ENCODE results near the gene SPDL1. TPM values are rescaled to one million over a fixed set of nuclear protein-coding genes. Genes with fewer than 3 reads are reported as not detected.

SPDL1 gene
- total RNA-seq, 1 donor from 2014 or later, result 10.8 TPM

DNA sequence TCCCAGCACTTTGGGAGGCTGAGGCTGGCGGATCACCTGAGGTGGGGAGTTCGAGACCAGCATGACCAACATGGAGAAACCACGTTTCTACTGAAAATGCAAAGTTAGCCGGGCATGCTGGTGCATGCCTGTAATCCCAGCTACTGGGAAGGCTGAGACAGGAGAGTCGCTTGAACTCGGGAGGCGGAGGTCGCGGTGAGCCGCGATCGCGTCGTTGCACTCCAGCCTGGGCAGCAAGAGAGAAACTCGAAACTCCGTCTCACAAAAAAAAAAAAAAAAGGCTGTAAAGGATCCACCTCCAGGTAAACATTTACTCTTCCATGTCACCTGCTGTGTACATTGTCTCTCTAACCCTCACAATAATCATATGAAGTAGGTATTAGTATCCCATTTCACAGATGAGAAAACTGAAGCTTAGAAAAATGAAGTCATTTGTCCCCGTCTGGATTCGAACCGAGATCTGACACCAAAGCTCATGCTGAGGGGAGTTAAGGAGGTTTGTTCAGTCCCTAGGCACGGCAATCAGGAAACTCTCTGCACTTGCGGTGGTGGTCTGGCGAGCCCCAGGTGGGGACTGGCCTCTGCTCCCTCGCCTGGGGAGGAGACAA is 53.0 kb downstream of the SPDL1 start:
- Histone ChIP-seq H3K36me3 (ENCODE audit: control insufficient read depth, insufficient read depth, low read length) (no peaks in the 10 kb centered on the region), H3K27me3 (ENCODE audit: control insufficient read depth, insufficient read depth, low read length) (peaks cover 5% of the 10 kb centered on the region), H3K4me3 (ENCODE audit: low read depth, low read length) (no peak overlapping the region)
- TF ChIP-seq, protein P1, sequence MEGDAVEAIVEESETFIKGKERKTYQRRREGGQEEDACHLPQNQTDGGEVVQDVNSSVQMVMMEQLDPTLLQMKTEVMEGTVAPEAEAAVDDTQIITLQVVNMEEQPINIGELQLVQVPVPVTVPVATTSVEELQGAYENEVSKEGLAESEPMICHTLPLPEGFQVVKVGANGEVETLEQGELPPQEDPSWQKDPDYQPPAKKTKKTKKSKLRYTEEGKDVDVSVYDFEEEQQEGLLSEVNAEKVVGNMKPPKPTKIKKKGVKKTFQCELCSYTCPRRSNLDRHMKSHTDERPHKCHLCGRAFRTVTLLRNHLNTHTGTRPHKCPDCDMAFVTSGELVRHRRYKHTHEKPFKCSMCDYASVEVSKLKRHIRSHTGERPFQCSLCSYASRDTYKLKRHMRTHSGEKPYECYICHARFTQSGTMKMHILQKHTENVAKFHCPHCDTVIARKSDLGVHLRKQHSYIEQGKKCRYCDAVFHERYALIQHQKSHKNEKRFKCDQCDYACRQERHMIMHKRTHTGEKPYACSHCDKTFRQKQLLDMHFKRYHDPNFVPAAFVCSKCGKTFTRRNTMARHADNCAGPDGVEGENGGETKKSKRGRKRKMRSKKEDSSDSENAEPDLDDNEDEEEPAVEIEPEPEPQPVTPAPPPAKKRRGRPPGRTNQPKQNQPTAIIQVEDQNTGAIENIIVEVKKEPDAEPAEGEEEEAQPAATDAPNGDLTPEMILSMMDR (IDR thresholded peaks at IDR 0.05; ENCODE audit: insufficient read depth, low read length, severe bottlenecking), result no peak
- DNase-seq (ENCODE audit: low read depth), result no peak
- FAIRE-seq, result no peak

DNA sequence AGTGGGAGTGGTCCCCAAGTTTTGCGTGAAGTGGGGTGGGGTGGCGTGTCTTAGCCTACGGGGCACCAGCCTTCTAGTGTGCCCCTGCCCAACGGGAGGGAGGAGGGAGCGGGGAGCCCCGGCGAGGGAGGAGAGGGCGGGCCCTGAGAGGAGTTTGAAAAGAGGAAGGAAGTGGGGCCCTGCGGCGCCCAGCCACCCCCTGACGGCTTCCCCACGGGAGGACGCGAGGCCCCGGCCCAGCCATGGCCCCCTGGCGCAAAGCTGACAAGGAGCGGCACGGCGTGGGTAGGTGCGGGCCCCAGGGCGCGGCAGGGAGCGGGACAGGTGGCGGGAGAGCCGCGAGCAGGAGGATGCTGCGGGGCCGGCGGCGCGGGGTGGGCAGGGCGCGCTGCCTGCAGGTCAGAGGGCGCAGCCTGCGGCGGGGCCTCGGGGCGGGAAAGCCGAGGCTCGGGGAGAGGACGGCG is 53.5 kb downstream of the SPDL1 start, which contains the start of gene DOCK2:
Gene DOCK2 (plus strand): TSS at position 191 of the 464 bp plus-strand sequence. CDS start 52 bp downstream, at position 243.
- Histone ChIP-seq H3K36me3 (ENCODE audit: control insufficient read depth, insufficient read depth, low read length) (no peaks in the 10 kb centered on the region), H3K4me3 (ENCODE audit: low read depth, low read length) (no peak within 1 kb of the TSS), H3K27me3 (ENCODE audit: control insufficient read depth, insufficient read depth, low read length) (peaks cover 5% of the 10 kb centered on the region)
- TF ChIP-seq, protein P1 (IDR thresholded peaks at IDR 0.05; ENCODE audit: insufficient read depth, low read length, severe bottlenecking), result no peak
- no peak for FAIRE-seq
- no peak for DNase-seq (ENCODE audit: low read depth)

DNA sequence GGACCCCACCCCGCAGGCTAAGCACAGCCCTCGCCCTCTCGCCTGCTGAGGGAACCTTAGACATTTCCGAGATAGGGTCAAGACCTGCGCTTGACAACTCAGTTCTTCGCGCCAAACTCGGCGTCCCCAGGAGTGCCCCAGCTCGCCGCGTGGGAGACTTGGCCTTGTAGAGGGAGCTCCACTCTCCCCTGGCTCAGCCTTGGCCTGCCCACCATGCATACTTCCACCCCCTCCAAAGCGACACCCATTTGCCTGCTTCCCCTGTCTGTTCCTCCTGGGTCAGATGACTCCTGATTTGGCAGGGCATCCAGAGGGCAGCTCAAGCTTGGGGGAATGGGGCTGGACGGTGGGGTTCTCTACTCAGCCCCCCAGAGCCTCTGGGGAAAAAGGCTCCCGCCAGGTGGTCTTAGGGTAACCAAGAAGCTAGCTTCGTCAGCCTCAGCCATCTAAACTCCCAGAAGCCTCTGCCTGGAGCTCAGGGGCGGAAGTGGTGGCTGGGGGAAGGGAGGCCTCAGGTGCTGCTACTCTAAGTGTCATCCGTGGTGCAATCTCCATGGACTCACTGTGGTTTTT is 54.1 kb downstream of the SPDL1 start:
- no peak for FAIRE-seq
- DNase-seq (ENCODE audit: low read depth), result no peak
- Histone ChIP-seq H3K36me3 (ENCODE audit: control insufficient read depth, insufficient read depth, low read length) (no peaks in the 10 kb centered on the region), H3K4me3 (ENCODE audit: low read depth, low read length) (no peak overlapping the region), H3K27me3 (ENCODE audit: control insufficient read depth, insufficient read depth, low read length) (peaks cover 5% of the 10 kb centered on the region)
- TF ChIP-seq, protein P1 (IDR thresholded peaks at IDR 0.05; ENCODE audit: insufficient read depth, low read length, severe bottlenecking), result no peak

DNA sequence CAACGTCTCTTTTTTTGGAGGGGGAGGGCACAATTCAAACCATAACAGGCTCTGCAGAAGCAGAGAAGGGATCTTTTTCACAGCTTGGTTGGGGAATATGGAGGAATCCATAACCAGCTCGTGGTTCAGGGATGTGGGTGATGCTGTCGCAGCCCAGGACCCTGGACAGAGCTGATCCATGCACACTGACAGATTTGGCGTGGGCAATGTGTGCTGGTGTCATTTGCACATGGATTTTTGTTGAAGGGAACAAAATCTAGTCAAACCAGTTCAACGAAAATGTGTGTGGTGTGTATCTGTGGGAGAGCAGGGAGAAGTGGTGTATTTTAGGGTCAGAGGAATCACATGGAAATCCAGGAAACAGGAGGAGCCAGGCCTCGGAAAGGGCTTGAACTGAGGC is 57.7 kb downstream of the SPDL1 start:
- TF ChIP-seq, protein P1 (IDR thresholded peaks at IDR 0.05; ENCODE audit: insufficient read depth, low read length, severe bottlenecking), result no peak
- H3K36me3 ChIP-seq (ENCODE audit: control insufficient read depth, insufficient read depth, low read length), result no peaks in the 10 kb centered on the region
- peaks cover 5% of the 10 kb centered on the region for H3K27me3 ChIP-seq (ENCODE audit: control insufficient read depth, insufficient read depth, low read length)
- DNase-seq (ENCODE audit: low read depth), result peak; percentile 63
- FAIRE-seq, result no peak
- no peak overlapping the region for H3K4me3 ChIP-seq (ENCODE audit: low read depth, low read length)

DNA sequence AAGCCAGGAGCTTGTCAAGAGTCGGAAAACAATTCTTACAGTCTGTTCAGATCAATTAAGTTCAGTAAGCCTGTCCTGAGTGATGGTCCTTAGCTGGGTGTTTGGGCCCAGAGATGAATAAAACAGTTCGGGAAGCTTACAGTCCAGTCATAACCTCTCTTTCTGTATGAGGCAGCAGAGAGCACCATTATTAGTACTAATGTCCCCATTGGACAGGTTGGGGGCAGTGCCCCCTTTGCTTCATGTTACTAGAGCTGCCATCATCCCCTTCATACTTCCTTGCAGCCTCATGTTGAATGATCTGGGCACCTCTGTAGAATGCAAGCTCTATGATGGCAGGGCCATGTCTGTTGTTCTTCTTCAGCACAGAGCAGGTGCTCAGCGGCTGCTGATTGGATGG is 63.3 kb downstream of the SPDL1 start:
- Histone ChIP-seq H3K27me3 (ENCODE audit: control insufficient read depth, insufficient read depth, low read length) (no peaks in the 10 kb centered on the region), H3K4me3 (ENCODE audit: low read depth, low read length) (no peak overlapping the region), H3K36me3 (ENCODE audit: control insufficient read depth, insufficient read depth, low read length) (no peaks in the 10 kb centered on the region)
- no peak for FAIRE-seq
- TF ChIP-seq, protein P1 (IDR thresholded peaks at IDR 0.05; ENCODE audit: insufficient read depth, low read length, severe bottlenecking), result no peak
- no peak for DNase-seq (ENCODE audit: low read depth)

Data from bronchial epithelial cell (primary cell).